Ovary (tissue), 9 donors: ENCODE results near the gene PPP1R36. TPM values are rescaled to one million over a fixed set of nuclear protein-coding genes. Genes with fewer than 3 reads are reported as not detected.

ENCODE experiments used
- DNase-seq, 5 donors: peaks; one replicate each; pipeline ENCODE4 v3.0.0-alpha.2; 2019 to 2020
- H3K27ac ChIP-seq, 2 donors: fragments of 200-600 bp; one replicate each; pipeline versions ENCODE4 v1.5.1 to v1.8.0; 2019 to 2022
- H3K27me3 ChIP-seq: fragments of 200-600 bp; one replicate; pipeline ENCODE4 v1.8.0; 2022
- H3K36me3 ChIP-seq: fragments of 200-600 bp; sonication (generic); one replicate; pipeline ENCODE4 v1.5.1; 2019
- H3K4me1 ChIP-seq: one replicate; pipeline ENCODE4 v1.8.1; 2013; ENCODE audit warnings: mild to moderate bottlenecking, moderate library complexity; ENCODE audit not compliant: insufficient read depth
- H3K4me3 ChIP-seq: fragments of 200-600 bp; sonication (generic); one replicate; pipeline ENCODE4 v1.5.1; 2017
- H3K9me3 ChIP-seq, 2 donors: fragments of 200-600 bp in 1 of 2; sonication (generic) in 1 of 2; one replicate each; pipeline versions ENCODE4 v1.5.1 to v1.8.1; 2013 to 2019; ENCODE audit warnings: mild to moderate bottlenecking in 1 of 2, moderate library complexity in 1 of 2
- EP300 ChIP-seq: sonication (generic); formaldehyde crosslinking; IDR thresholded peaks from one replicate; pipeline ENCODE4 v1.6.1; 2017; ENCODE audit warnings: antibody characterized with exemption
- POLR2A ChIP-seq: fragments of 450-650 bp; IDR thresholded peaks from one replicate; pipeline ENCODE4 v1.6.1; 2017; ENCODE audit warnings: antibody characterized with exemption, mild to moderate bottlenecking, moderate library complexity
- WGBS, 3 donors: extraction: QIAGEN DNeasy Blood & Tissue Kit in 1 of 3; methylation state at CpG; one replicate each; pipeline versions ENCODE4 v1.1.5 to v1.1.7; 2013 to 2017; 5-methylcytosine and 5-hydroxymethylcytosine counted together
- intact Hi-C, 4 donors: fragments of 100-400 bp; cut with DNase I; formaldehyde crosslinking; loops; one replicate each; pipeline versions ENCODE4 v1.11.0 to v1.15.1; 2022 to 2023
- polyA plus RNA-seq, 2 donors: library from polyadenylated mRNA; stranded (reverse); fragments of 200-250 nt in 1 of 2; fragments of 350-450 nt in 1 of 2; fragmentation: Illumina TruSeq in 1 of 2; extraction: RNeasy Lipid Tissue Mini Kit (QIAGEN cat#74804) in 1 of 2; gene quantifications; one replicate each; pipeline ENCODE4 v1.2.3, GENCODE V29; 2013 to 2014
- total RNA-seq, 7 donors: library from RNA; depleted of rRNA in 2 of 7; stranded (reverse); fragments of >200 nt in 2 of 7; fragmentation: NEBNext Ultra II Directional in 3 of 7; extraction: Animal tissue kit (Norgen Biotek cat#: 25700) in 3 of 7; gene quantifications; one replicate each; pipeline versions ENCODE4 v1.1.0 to v1.2.4, GENCODE V29; 2016 to 2023
- TF ChIP-seq, protein P1 (sequence below), 3 donors: fragments of 450-650 bp in 2 of 3; fragments of 200-600 bp in 1 of 3; IDR thresholded peaks; one replicate each; pipeline versions ENCODE4 v1.5.1 to v1.8.0; 2016 to 2022; ENCODE audit warnings: antibody characterized with exemption in 3 of 3, mild to moderate bottlenecking in 1 of 3
- donor health status: DM: no; HTN: no; CAD: no; lungs with moderate emphysema.
- donor health status: DM: no; HTN: no; CAD: no.
- donor health status: Bipolar disorder and iron deficiency.
- donor health status: DM: yes; HTN: yes; CAD: no.
- donor health status: DM: no; HTN: no; CAD: no.
- donor health status: DM: yes; HTN: yes; CAD: no.

Gene PPP1R36
- total and polyA plus RNA-seq, 9 donors, result 0.24 to 6.7 (median 0.48) TPM; not detected in 2

DNA sequence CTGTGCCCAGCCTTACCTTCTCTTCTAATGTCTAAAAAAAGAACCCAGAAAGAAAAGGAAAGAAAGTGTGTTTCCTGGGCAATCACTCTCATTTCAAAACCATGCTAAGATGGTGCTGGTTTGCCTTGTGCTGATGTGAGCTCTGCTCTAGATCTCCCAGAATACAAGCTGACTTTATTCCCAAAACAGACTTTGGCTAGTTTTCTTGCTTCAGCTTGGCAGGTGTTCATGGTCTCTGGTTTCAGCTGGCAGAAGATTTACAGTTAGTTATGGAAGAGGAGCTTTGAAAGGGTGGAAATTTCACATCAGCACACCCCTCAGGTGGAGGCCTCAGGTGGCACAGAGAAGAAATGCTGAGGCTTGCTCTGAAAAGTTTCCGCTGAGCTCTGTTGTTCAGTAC, 34.4 kb downstream of the PPP1R36 start:
- 96 to 100% (median 100%) methylated on average over 1 of the region's 1 CpG for WGBS, 3 donors
- Histone ChIP-seq H3K27ac (no peak overlapping the region), H3K27me3 (no peaks in the 10 kb centered on the region), H3K9me3 (no peaks in the 10 kb centered on the region), H3K4me1 (no peaks in the 10 kb centered on the region), H3K4me3 (no peak overlapping the region), H3K36me3 (no peaks in the 10 kb centered on the region)
- DNase-seq, result no peak
- TF ChIP-seq, protein P1, sequence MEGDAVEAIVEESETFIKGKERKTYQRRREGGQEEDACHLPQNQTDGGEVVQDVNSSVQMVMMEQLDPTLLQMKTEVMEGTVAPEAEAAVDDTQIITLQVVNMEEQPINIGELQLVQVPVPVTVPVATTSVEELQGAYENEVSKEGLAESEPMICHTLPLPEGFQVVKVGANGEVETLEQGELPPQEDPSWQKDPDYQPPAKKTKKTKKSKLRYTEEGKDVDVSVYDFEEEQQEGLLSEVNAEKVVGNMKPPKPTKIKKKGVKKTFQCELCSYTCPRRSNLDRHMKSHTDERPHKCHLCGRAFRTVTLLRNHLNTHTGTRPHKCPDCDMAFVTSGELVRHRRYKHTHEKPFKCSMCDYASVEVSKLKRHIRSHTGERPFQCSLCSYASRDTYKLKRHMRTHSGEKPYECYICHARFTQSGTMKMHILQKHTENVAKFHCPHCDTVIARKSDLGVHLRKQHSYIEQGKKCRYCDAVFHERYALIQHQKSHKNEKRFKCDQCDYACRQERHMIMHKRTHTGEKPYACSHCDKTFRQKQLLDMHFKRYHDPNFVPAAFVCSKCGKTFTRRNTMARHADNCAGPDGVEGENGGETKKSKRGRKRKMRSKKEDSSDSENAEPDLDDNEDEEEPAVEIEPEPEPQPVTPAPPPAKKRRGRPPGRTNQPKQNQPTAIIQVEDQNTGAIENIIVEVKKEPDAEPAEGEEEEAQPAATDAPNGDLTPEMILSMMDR (IDR thresholded peaks at IDR 0.05), result no peak
- no peak for TF ChIP-seq POLR2A
- TF ChIP-seq EP300, result no peak
- intact Hi-C loops, result no loop called here

DNA sequence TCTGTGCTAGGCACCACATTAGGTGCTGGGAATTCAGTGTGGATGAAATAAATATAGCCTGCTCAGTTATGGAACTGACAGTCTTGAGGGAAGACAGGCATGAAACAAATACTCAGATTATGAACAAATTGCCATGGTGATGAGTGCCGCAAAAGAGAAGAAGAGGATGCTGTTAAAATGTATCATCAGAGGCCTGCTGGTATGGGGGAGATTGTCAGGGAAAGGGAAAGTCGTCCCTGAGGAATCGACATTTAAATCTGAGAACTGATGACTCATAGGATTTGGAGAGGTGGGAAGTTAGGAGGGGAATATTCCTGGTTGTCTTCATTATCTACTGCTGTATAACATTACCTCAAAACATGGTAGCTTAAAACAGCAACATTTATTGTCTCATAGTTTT, 42.0 kb downstream of the PPP1R36 start:
- no peak overlapping the region for H3K27ac ChIP-seq
- WGBS, 3 donors, result 74 to 89% (median 85%) methylated on average over 3 of the region's 3 CpGs
- intact Hi-C loops, result no loop called here
- no peaks in the 10 kb centered on the region for H3K27me3 ChIP-seq
- TF ChIP-seq EP300 (no peak), POLR2A (no peak)
- TF ChIP-seq, protein P1 (IDR thresholded peaks at IDR 0.05), result no peak
- H3K36me3 ChIP-seq, result no peaks in the 10 kb centered on the region
- no peaks in the 10 kb centered on the region for H3K4me1 ChIP-seq
- no peak overlapping the region for H3K4me3 ChIP-seq
- H3K9me3 ChIP-seq, result no peaks in the 10 kb centered on the region
- DNase-seq, result no peak

DNA sequence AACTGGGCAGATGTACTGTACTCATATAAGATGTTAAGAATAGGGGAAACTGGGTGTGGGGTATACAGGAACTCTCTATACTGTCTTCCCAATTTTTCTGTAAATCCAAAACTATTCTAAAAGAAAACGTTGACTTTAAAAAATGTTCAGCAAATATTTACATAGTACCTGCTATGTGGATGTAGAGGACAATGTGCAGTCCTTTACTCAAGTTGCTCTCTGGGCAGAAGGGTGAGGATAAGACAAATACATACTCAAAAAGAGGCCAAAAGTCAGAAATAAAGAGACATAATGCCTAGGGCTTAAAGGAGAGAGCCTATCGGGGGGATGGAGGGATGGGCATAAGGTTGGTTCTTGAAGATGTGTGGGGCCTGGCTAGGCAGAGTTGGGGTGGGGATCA, 44.7 kb downstream of the PPP1R36 start:
- DNase-seq, result no peak
- Histone ChIP-seq H3K36me3 (no peaks in the 10 kb centered on the region), H3K4me3 (no peak overlapping the region), H3K9me3 (no peaks in the 10 kb centered on the region), H3K27ac (no peak overlapping the region), H3K27me3 (no peaks in the 10 kb centered on the region), H3K4me1 (no peaks in the 10 kb centered on the region)
- TF ChIP-seq EP300, result no peak
- TF ChIP-seq POLR2A, result no peak
- TF ChIP-seq, protein P1 (IDR thresholded peaks at IDR 0.05), result no peak
- 73 to 87% (median 83%) methylated on average over 2 of the region's 2 CpGs for WGBS, 3 donors
- intact Hi-C loops, result no loop called here

DNA sequence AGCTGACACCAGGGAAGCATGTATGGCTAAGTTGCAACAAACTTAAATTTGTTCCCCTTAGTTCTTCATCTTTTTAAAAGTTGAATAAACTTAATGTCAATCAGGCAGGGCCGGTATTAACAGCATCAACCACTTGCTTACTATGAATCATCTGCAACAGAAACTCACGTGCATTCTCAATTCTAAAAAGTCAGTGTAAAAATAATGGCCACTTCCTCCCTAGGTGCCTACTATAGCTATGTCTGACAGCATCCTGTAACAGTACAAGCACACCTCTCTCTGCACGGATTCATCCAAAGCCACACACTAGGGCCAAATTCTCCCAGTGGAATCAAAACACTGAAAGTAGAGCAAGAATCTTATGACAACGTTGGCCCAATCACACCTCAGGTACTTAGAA, 48.6 kb downstream of the PPP1R36 start:
- DNase-seq, result no peak
- Histone ChIP-seq H3K4me1 (no peaks in the 10 kb centered on the region), H3K9me3 (no peaks in the 10 kb centered on the region), H3K27me3 (no peaks in the 10 kb centered on the region), H3K36me3 (no peaks in the 10 kb centered on the region), H3K4me3 (no peak overlapping the region), H3K27ac (no peak overlapping the region)
- 52 to 64% (median 59%) methylated on average over 4 of the region's 4 CpGs for WGBS, 3 donors
- TF ChIP-seq EP300, result no peak
- TF ChIP-seq, protein P1 (IDR thresholded peaks at IDR 0.05), result no peak
- TF ChIP-seq POLR2A, result no peak
- intact Hi-C loops, result no loop called here

DNA sequence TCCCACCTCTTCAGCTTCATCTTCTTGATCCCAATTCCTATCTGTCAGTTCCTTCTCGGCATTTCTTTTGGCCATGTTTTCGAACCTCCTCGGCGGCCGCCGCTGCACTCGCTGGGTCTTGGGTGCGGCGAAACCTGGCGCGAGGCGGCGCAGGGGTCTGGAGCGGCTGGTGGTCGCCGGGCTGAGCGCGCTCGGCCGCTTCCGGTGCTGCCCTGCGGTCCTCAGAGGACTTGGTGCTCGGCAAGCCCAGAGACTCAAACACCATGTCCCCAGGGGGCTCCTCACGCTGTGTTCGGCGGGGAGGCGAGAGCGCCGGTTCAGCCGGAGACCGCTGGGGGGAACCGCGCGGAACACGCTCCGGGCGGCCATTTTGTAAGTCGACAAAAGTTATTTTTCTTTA, 51.8 kb downstream of the PPP1R36 start:
- no peaks in the 10 kb centered on the region for H3K9me3 ChIP-seq
- DNase-seq, result no peak
- H3K36me3 ChIP-seq, result no peaks in the 10 kb centered on the region
- H3K4me3 ChIP-seq, result no peak overlapping the region
- no peak for TF ChIP-seq POLR2A
- TF ChIP-seq, protein P1 (IDR thresholded peaks at IDR 0.05), result no peak
- no peak for TF ChIP-seq EP300
- intact Hi-C loops, result no loop called here
- H3K4me1 ChIP-seq, result no peaks in the 10 kb centered on the region
- no peak overlapping the region for H3K27ac ChIP-seq
- WGBS, 3 donors, result 14 to 31% (median 28%) methylated on average over 38 of the region's 38 CpGs
- no peaks in the 10 kb centered on the region for H3K27me3 ChIP-seq
